IPS DF 4.7 (cell line): ENCODE results near the gene DCD.
A peak's percentile ranks its signal among the peaks of the same experiment; 100 is the strongest.

Experiments used
- DNase-seq: peaks from one replicate; pipeline ENCODE4 v3.0.0-alpha.2; 2013; ENCODE audit warnings: low spot score; ENCODE audit errors: extremely low read depth

The DCD gene

GRCh38 chr12:54608769-54609168, 39.4 kb downstream of the DCD start:
- no peak for DNase-seq

GRCh38 chr12:54608156-54608555, 40.0 kb downstream of the DCD start:
- no peak for DNase-seq

- no peak for DNase-seq
Observed at GRCh38 chr12:54606556-54606955, 41.6 kb downstream of the DCD start.

- DNase-seq = no peak
Observed at GRCh38 chr12:54605138-54605970, 42.8 kb downstream of the DCD start.

GRCh38 chr12:54604436-54604835, 43.7 kb downstream of the DCD start:
- no peak for DNase-seq

GRCh38 chr12:54603872-54604271, 44.3 kb downstream of the DCD start:
- no peak for DNase-seq

GRCh38 chr12:54603173-54603814, 44.9 kb downstream of the DCD start:
- DNase-seq = peak; percentile 41

GRCh38 chr12:54602661-54603060, 45.5 kb downstream of the DCD start:
- DNase-seq = no peak

GRCh38 chr12:54601841-54602240, 46.3 kb downstream of the DCD start:
- DNase-seq = no peak

- DNase-seq = no peak
Observed at GRCh38 chr12:54598970-54599369, 49.2 kb downstream of the DCD start.

GRCh38 chr12:54596526-54596946, 51.6 kb downstream of the DCD start:
- peak; percentile 72 for DNase-seq

- no peak for DNase-seq
Observed at GRCh38 chr12:54595471-54595870, 52.7 kb downstream of the DCD start.
